Choroid plexus epithelial cell (primary cell): ENCODE results near the gene CACNA2D3.

Source experiments
- DNase-seq: peaks from one replicate; pipeline ENCODE4 v3.0.0-alpha.2; 2010; ENCODE audit warnings: low read depth
- H3K4me3 ChIP-seq: 2 replicates; pipeline ENCODE4 v1.5.1; 2011; ENCODE audit warnings: low read depth, mild to moderate bottlenecking, control low read depth, low read length, moderate library complexity
- TF ChIP-seq, protein P1 (sequence below): conservative IDR thresholded peaks from 2 replicates; pipeline ENCODE4 v1.5.1; 2011; ENCODE audit warnings: low read depth, mild to moderate bottlenecking, control low read depth, inconsistent platforms, low read length, moderate library complexity

CACNA2D3 gene

GRCh38 chr3:55089211-55089610, 966.9 kb downstream of the CACNA2D3 start:
- DNase-seq: peak; percentile 32
- H3K4me3 ChIP-seq: no peak overlapping the region
- TF ChIP-seq, protein P1, sequence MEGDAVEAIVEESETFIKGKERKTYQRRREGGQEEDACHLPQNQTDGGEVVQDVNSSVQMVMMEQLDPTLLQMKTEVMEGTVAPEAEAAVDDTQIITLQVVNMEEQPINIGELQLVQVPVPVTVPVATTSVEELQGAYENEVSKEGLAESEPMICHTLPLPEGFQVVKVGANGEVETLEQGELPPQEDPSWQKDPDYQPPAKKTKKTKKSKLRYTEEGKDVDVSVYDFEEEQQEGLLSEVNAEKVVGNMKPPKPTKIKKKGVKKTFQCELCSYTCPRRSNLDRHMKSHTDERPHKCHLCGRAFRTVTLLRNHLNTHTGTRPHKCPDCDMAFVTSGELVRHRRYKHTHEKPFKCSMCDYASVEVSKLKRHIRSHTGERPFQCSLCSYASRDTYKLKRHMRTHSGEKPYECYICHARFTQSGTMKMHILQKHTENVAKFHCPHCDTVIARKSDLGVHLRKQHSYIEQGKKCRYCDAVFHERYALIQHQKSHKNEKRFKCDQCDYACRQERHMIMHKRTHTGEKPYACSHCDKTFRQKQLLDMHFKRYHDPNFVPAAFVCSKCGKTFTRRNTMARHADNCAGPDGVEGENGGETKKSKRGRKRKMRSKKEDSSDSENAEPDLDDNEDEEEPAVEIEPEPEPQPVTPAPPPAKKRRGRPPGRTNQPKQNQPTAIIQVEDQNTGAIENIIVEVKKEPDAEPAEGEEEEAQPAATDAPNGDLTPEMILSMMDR: no peak

DNA sequence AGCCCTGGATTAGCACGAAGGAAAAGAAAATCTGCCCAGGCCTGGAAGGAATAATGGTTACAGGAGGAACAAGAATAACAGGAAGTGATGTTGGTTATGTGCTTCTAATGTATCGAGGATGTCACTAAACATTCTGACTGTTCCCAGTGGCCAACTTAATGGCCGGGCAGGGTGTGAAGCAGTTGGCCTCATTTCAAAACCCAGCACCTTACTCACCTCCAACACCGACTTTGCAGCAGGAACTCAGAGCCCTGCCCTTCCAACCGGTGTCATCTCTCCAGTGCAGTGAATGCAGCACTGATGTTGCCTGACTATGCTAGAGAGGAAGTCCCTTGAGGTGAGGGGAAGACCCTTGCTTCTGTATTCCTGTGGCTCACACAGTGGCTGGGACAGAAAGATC, 967.9 kb downstream of the CACNA2D3 start:
- DNase-seq: no peak
- TF ChIP-seq, protein P1: no peak
- no peak overlapping the region for H3K4me3 ChIP-seq

- TF ChIP-seq, protein P1: no peak
- no peak for DNase-seq
- no peak overlapping the region for H3K4me3 ChIP-seq
These were observed 968.4 kb downstream of the CACNA2D3 start for GRCh38 chr3:55090746-55091145.

DNA sequence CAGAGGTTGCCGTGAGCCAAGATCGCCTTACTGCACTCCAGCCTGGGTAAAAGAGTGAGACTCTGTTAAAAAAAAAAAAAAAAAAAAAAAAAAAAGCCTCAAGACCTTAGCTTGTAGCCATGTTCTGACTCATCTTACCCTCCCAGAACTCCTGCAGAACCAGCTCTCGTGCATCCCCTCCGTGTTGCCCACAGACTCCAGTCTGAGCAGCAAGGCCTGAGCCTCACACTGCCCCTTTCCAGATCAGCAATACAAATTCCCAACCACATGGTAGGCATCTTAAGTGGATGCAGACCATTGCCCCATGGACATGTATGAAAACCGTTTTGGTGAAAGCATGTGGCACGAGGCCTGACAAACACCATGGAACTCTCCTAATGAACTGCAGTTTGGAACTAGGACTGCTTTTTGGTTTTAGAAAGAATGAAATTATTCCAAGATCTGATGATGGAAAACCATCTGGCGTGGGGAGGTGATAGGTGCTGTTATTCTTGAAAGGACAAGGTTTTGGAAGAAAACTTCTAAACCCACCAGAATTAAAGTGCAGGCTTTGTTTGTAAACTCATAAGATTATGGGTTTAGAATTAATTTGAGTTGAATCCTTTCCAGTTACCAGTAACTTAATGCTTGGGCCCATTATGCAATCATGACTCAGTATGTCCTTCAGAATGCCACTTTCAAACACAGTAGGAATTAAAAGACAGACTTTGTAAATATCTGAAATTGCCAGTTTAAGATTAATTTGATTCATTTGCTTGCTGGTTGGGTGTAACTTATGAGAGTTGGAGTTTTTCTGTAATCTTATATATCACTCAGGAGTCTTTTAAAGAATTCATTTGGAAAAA, 969.3 kb downstream of the CACNA2D3 start:
- TF ChIP-seq, protein P1: no peak
- H3K4me3 ChIP-seq: no peak overlapping the region
- DNase-seq: no peak

GRCh38 chr3:55094676-55095075, 972.3 kb downstream of the CACNA2D3 start:
- TF ChIP-seq, protein P1: no peak
- H3K4me3 ChIP-seq: no peak overlapping the region
- no peak for DNase-seq

DNA sequence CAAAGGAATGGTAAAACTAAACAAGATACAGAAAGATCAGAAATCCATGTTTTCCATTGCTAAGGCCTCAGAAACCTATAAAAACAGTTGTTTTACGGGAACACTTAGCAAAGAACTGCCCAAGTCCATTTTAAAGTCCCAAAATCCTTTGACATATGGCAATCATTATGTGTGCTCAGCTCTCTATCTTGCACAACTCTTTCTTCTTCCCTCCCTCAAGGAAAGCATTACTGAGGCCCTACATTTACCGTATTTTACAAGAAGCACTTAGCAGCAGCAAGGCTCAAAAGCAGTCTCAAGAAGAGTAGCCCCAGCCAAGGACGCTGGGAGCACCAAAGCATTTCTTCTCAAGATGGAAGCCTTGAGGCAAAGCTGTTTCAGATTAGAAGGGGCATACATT, 975.1 kb downstream of the CACNA2D3 start:
- H3K4me3 ChIP-seq: no peak overlapping the region
- no peak for DNase-seq
- TF ChIP-seq, protein P1: no peak

GRCh38 chr3:55105647-55106046, 983.3 kb downstream of the CACNA2D3 start:
- TF ChIP-seq, protein P1: no peak
- H3K4me3 ChIP-seq: no peak overlapping the region
- DNase-seq: no peak
